A172 (cell line): ENCODE data around the gene GABARAPL1. TPM values are rescaled to one million over a fixed set of nuclear protein-coding genes. Genes with fewer than 3 reads are reported as not detected.
"Not testable (repeated sequence)": the region's sequence is repeated elsewhere in the genome, so short reads cannot be mapped to it uniquely, and the experiment has no call there.

Experiments
- DNase-seq: peaks from one replicate; pipeline ENCODE4 v3.0.0-alpha.2; 2015; ENCODE audit warnings: low spot score
- total RNA-seq: library from RNA; depleted of rRNA; stranded (reverse); fragments of >200 nt; shearing (Covaris generic); gene quantifications from 2 replicates; pipeline ENCODE4 v1.2.3, GENCODE V29; 2014

The GABARAPL1 gene
- total RNA-seq, 1 experiment from 2014 or later: 20.4 TPM

DNA sequence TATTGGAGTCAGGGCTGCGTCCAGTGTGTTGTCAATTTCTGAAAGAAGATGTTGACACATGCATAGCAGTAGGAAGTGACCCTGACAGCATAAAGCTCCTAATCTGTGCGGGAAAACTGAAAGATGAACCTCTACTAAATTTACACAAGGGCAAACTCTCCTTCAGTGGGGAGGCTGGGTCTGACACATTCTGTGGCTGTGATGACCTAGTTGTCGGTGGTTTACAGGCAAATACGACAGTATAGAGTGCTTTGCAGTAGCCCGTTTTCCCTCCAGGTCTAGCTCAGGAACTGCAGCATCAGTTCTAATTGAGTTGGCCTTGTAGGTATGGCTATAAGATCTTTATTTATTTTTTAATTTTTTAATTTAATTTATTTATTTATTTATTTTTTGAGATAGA, 14.8 kb upstream of the GABARAPL1 start:
- DNase-seq: no peak

DNA sequence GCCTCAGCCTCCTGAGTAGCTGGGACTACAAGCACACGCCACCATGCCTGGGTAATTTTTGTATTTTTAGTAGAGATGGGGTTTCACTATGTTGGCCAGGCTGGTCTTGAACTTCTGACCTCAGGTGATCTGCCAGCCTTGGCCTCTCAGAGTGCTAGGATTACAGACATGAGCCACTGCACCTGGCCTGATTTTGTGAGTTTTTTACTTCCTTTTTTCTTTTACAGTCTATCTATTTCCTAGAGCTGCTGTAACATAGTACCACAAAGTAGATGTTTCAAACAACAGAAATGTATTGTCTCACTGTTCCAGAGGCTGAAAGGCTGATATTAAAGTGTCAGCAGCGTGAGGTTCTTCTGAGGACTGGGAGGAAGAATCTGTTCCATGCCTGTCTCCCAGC, 8.2 kb upstream of the GABARAPL1 start:
- DNase-seq: not testable (repeated sequence)

GRCh38 chr12:10205220-10205807, 7.4 kb upstream of the GABARAPL1 start:
- DNase-seq: peak; percentile 53

GRCh38 chr12:10207136-10207535, 5.5 kb upstream of the GABARAPL1 start:
- no peak for DNase-seq

DNA sequence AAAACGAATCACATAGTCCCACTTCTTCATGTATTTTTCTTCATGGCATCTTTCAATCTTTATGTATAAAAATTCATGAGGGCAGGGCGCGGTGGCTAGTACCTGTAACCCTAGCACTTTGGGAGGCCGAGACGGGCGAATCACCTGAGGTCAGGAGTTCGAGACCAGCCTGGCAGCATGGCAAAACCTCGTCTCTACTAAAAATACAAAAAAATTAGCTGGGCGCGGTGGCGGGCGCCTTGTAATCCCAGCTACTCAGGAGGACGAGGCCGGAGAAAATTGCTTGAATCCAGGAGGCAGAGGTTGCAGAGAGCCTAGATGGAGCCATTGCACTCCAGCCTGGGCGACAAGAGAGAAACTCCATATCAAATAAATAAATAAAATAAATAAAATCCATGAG, 2.5 kb upstream of the GABARAPL1 start:
- no peak for DNase-seq

DNA sequence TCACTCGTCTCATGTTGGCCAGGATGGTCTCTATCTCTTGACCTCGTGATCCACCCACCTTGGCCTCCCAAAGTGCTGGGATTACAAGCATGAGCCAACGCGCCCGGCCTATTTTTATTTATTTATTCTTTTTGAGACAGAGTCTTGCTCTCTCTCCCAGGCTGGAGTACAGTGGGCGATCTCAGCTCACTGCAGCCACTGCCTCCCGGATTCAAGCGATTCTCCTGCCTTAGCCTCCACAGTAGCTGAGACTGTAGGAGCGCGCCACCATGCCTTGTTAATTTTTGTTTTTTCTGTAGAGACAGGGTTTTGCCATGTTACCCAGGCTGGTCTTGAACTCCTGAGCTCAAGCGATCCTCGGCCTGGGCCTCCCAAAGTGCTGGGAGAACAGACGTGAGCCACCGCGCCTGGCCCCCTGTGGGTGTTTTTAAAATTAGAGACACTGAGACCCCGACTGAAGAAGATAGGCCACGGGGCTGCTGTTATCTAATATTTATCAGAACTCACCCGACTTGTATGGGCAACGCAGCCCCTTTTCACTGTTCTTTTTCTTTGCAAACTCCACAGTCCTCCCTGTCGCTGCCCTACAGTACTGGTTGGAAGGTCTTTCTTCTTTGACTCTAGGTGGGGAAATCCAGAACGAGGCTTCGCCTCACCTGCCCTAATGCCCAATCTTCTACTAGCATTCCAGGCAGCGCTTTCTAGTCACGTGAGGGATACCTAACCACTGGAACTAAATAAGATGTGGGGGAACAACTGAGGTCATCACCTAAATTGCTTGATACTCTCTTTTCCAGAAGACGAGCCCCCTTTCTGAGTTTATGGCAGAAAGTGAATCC, 1.4 kb upstream of the GABARAPL1 start:
- DNase-seq: peak; percentile 49

- DNase-seq: peak; percentile 93
Observed at GRCh38 chr12:10211940-10212738, 538 bp upstream of the GABARAPL1 start.

DNA sequence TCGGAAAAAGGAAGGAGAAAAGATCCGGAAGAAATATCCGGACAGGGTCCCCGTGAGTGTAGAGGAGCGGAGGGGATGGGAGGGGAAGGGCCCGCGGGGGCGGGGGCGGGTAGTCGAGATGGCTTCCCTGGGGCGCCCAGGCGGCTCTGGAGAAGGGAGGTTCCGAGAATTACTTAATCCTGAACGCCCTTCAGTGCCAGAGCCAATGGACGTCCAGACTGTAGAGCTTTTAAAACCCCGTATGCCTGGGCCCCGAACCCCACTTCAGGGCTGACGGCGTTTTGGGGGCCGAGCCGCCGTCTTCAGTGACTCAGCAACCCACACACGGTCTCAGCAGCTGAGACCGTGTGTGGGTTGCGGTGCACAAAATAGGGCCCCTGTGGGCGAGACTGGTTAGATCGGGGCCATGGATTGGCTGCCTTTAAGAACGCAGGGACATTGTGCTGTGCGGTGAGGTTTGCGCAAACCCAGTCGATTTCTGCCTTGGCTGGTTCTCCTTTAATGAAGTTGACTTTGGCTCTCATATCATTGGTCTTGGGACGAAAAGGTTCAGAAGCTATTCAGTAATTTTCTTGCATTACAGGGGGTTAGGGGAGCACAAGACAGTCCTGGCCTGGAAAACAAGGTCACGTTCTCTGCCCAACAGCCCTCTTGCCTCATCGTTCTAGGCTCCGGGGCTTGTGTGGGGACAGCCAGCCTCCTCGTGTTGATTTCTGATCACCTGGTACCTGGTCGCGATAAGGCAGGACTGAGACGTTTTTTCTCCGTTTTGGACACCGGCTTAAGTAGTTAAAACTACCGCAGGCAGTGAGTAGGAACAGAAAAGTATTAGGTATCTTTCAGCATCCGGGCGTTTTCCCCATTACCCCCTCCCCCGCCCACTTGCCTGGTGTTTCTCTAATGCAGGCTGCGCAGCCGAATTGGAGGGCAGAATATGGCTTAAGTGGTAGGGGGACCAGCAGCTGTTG, 775 bp downstream of the GABARAPL1 start:
- peak; percentile 31 for DNase-seq

GRCh38 chr12:10214136-10214894, 1.6 kb downstream of the GABARAPL1 start:
- no peak for DNase-seq

DNA sequence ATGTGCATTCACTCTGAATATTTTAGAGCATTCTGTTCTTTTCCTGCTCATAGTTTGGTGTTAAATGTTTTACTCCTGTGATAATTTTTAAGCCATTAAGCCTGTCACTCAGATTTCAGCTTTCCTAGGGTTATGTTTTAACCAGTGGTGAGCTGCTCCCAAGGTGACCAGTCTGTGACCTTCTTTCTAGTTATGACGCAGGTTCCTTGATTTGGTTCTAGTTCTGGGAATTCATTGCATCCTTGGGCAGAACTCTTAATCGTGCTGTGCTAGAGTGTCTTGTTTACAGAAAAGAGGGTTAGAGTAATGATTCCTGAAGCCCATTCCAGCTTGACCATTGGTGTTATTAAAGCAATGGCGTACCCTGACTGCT, 2.2 kb downstream of the GABARAPL1 start:
- no peak for DNase-seq

DNA sequence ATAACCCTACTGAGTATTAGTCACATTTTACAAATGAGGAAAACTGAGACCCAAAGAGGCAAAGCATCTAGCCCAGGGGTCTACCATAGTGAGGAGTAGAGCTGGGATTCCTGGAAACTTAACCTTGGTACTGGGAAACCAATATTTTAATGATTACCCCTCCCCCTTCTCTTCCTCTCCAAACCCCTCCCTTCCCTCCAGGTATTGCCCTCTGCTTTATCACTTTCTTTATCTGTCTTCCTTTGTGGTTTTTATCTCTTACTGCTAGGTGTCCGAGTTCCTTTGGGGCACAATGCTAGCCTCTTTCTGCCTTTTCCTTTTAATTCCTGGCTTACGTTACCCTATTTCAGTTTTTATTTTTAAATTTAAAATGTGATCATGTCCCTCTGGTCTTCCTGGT, 2.8 kb downstream of the GABARAPL1 start:
- DNase-seq: no peak

DNA sequence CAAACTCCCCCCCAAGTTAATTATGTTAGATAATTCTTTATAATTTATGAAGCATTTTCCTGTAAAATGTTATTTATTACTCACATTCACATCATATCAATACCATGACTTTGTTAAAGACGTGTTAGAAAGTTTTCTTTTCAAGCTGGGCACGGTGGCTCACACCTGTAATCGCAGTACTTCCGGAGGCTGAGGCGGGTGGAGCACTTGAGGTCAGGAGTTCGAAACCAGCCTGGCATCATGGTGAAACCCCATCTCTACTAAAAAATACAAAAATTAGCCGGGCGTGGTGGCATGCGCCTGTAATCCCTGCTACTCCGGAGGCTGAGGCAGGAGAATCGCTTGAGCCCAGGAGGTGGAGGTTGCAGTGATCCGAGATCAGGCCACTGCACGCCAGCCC, 3.3 kb downstream of the GABARAPL1 start:
- not testable (repeated sequence) for DNase-seq

DNA sequence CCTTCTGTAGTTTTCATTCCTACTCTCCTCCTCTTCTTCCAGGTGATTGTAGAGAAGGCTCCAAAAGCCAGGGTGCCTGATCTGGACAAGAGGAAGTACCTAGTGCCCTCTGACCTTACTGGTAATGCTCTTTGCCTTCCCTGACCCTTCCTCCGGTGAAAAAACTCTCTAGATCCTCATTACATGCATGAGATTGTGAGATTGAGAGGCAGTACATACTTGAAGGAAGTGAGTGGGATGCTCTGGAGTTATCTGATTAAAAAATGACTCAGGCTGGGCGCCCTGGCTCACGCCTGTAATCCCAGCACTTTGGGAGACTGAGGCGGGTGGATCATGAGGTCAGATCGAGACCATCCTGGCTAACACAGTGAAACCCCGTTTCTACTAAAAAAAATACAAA, 5.3 kb downstream of the GABARAPL1 start:
- DNase-seq: no peak

DNA sequence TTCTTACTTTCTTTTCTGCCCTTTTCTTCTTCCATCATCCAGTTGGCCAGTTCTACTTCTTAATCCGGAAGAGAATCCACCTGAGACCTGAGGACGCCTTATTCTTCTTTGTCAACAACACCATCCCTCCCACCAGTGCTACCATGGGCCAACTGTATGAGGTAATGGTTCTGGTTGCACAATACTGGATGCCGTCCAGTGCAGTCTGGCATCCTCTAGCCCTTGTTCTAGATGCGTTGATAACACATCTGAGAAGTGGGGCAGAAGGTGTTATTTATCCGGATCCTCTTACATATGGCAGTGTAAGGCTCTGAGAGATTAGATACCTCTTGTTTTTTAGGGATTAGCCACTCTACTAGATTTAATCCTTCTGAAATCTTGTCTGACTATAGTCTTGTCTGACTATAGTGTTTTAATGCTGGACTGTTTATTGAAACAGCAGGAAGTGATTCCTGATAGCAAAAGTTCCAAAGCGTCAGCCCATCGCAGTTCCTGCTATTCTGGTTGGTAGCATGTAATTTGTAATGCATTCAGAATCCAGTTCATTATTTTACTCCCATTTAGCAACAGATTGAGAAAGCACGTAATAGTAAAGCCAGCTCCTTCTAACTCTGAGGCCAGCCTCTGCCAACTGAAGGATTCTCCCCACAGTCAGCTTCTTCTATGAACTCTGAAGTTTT, 7.9 kb downstream of the GABARAPL1 start:
- no peak for DNase-seq

- no peak for DNase-seq
Observed at GRCh38 chr12:10221846-10222245, 9.2 kb downstream of the GABARAPL1 start.

GRCh38 chr12:10223208-10223607, 10.5 kb downstream of the GABARAPL1 start:
- no peak for DNase-seq

DNA sequence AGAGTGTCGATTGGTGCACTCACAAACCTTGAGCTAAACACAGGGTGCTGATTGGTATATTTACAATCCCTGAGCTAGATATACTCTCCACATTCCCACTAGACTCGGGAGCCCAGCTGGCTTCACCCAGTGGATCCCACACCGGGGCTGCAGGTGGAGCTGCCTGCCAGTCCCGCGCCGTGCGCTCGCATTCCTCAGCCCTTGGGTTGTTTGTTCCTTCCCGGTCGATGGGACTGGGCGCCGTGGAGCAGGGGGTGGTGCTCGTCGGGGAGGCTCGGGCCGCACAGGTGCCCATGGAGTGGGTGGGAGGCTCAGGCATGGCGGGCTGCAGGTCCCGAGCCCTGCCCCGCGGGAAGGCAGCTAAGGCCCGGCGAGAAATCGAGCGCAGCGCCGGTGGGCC, 12.7 kb downstream of the GABARAPL1 start:
- not testable (repeated sequence) for DNase-seq

- no peak for DNase-seq
Observed at GRCh38 chr12:10226086-10226485, 13.4 kb downstream of the GABARAPL1 start.

GRCh38 chr12:10226731-10227130, 14.1 kb downstream of the GABARAPL1 start:
- no peak for DNase-seq

GRCh38 chr12:10227648-10228047, 15.0 kb downstream of the GABARAPL1 start:
- DNase-seq: no peak
